ENCODE measurements around the gene DNAJC5.
A peak's percentile ranks its signal among the peaks of the same experiment; 100 is the strongest.
"Not testable (repeated sequence)": the region's sequence is repeated elsewhere in the genome, so short reads cannot be mapped to it uniquely, and the experiment has no call there.

DNAJC5 gene

GRCh38 chr20:63915471-63915870 is 20.5 kb downstream of the DNAJC5 start:
- DNase-seq, result no peak

- peak; percentile 37 for DNase-seq
Observed at GRCh38 chr20:63916371-63916939, 21.5 kb downstream of the DNAJC5 start.

- no peak for DNase-seq
Observed at GRCh38 chr20:63917811-63918210, 22.9 kb downstream of the DNAJC5 start.

GRCh38 chr20:63919130-63919529 is 24.2 kb downstream of the DNAJC5 start:
- DNase-seq, result no peak

- DNase-seq, result no peak
Observed at GRCh38 chr20:63920226-63920625, 25.3 kb downstream of the DNAJC5 start.

GRCh38 chr20:63923651-63924050 is 28.7 kb downstream of the DNAJC5 start:
- no peak for DNase-seq

GRCh38 chr20:63924241-63924640 is 29.3 kb downstream of the DNAJC5 start:
- no peak for DNase-seq

- DNase-seq, result no peak
Observed at GRCh38 chr20:63926298-63926697, 31.4 kb downstream of the DNAJC5 start.

GRCh38 chr20:63929071-63929470 is 34.1 kb downstream of the DNAJC5 start:
- DNase-seq, result no peak

GRCh38 chr20:63929473-63929883 is 34.6 kb downstream of the DNAJC5 start:
- DNase-seq, result not testable (repeated sequence)

- no peak for DNase-seq
Observed at GRCh38 chr20:63930971-63931553, 36.1 kb downstream of the DNAJC5 start.

GRCh38 chr20:63931735-63932134 is 36.8 kb downstream of the DNAJC5 start:
- DNase-seq, result no peak

GRCh38 chr20:63932606-63933160 is 37.8 kb downstream of the DNAJC5 start:
- DNase-seq, result no peak

GRCh38 chr20:63933646-63934045 is 38.7 kb downstream of the DNAJC5 start:
- no peak for DNase-seq

- DNase-seq, result no peak
Observed at GRCh38 chr20:63934271-63935068, 39.5 kb downstream of the DNAJC5 start.

- DNase-seq, result no peak
Observed at GRCh38 chr20:63935447-63935846, 40.5 kb downstream of the DNAJC5 start.

GRCh38 chr20:63937596-63937995 is 42.7 kb downstream of the DNAJC5 start:
- no peak for DNase-seq

GRCh38 chr20:63939061-63939935 is 44.4 kb downstream of the DNAJC5 start:
- DNase-seq, result no peak

GRCh38 chr20:63940071-63940471 is 45.1 kb downstream of the DNAJC5 start:
- no peak for DNase-seq

GRCh38 chr20:63940472-63941266 is 45.7 kb downstream of the DNAJC5 start:
- no peak for DNase-seq

- peak; percentile 28 for DNase-seq
Observed at GRCh38 chr20:63941282-63942081, 46.6 kb downstream of the DNAJC5 start.

Measured in fibroblast of skin of back (primary cell).